HG02623 (cell line): ENCODE measurements around the gene TK1.
"Not testable (repeated sequence)": the region's sequence is repeated elsewhere in the genome, so short reads cannot be mapped to it uniquely, and the experiment has no call there.

Experiments
- ATAC-seq: cut with Tn5 transposase; IDR thresholded peaks from one replicate; pipeline ENCODE4 v1.9.1; 2021; ENCODE audit warnings: moderate library complexity; ENCODE audit not compliant: unreplicated experiment

TK1 gene

DNA sequence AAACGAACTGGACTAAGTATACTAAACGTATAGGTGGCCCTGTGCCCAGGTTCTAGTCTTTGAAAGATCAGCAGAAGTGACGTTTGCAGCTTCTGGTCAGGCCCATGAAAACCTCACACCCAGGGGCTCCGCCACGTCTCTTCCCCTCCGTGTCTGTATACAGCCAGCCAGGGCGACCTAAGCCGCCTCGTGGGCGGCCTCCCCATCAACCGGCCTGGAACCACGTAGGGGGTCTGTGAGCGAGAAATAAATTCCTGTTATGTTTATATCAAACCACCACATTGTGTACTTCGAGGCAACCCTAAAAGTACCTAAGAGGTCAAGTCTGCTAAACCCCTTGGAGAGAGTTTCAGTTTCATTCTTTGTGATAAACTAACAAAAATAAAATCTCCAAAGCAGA is 6.8 kb downstream of the TK1 start:
- ATAC-seq = no peak

DNA sequence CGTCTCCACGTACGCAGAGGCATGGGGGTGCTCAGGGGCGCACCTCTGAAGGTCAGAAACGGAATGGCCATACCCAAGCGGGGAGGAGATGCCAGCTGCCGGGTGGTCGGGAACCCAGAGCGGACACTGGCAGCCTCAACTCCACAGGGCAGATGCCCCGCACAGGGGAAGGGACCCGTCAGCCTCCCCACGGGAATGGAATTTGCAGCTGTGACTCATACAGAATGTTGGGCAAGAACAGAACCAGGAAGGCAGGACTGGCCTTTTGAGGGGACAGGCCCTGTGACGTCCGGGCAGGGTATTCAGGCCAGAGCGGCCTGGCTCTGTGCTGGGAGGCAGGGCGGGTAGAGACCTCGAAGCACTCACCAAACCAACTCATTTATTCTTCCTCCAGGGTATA is 7.5 kb downstream of the TK1 start:
- no peak for ATAC-seq

DNA sequence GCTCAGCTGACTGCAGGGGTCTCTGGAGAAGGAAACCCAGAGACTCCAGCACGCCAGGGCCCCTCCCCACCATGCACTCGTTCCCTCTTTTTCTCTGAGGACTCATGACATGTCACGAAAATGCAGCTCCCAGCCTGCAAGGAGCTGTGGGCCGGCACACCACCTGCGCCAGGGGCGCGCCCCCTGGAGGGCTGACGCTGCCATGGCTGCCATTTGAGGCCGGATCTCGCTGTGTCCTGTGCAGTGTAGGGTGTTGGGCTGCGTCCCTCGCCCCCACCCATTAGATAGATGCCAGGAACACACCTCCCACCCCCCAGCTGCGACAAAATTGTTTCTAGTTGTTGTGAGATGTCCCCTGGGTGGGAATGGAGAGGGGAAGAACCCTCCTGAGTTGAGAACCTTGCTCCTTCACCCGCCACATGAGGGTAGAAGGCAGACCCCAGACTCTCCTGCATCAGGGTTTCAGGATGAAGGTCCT is 10.3 kb downstream of the TK1 start:
- no peak for ATAC-seq

- no peak for ATAC-seq
Measured at GRCh38 chr17:78175643-78175981, 11.2 kb downstream of the TK1 start.

DNA sequence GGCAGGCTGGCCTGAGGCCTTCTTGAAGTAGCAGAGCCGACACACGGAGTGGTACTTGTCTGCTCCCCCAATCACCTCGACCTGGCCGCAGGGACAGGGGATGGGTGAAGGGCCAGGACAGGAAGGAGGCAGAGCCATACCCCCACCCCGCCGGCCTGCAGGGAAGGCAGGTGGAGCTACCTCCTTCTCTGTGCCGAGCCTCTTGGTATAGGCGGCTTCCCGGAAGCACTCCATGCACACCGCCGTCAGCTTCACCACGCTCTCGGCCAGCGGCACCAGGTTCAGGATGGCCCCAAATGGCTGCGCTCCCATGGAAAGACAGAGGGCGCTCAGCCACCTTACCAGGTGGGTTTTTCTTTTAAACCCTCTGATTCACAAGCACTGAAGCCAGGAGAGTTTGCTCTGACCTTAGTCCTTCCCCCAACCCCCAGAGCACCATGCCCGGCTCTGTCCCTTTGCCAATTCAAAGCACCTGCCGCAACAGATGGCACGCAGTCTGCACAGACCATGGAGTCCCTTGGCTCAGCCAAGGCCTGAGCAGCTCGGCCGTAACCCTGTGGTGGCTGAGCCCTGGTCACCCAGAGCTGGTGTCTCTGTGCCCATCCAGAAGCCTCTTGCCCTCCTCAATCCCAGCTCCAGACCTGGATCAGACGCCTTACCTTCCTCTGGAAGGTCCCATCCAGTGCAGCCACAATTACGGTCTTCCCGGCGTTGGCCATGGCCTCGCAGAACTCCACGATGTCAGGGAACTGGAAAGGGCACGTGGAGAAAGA is 11.8 kb downstream of the TK1 start:
- ATAC-seq = no peak

DNA sequence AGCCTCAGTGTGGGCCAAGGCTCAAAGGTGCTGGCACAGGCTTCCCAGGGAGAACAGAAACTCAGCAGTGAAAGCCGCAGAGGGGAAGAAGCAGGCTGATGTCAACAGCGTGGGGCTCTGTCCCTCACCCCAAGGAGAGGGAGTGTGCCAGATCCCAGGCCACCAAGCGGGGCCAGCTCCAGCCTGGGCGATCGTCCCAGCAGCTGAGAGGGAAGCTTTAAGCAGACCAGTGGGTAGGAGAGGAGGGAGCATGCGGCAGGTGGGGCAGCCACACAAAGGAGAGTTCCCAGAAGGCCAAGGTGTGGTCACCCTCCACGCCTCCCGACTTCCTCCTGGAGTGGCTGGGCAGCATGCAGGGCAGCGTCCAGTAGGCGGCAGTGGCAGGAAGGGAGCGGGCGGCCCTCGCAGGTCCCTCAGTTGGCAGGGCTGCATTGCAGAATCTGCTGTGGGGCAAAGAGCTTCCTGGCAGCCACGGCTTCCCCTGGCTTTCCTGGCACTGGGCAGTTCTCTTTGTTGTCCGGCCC is 12.4 kb downstream of the TK1 start:
- ATAC-seq = no peak

GRCh38 chr17:78173097-78173715 is 13.6 kb downstream of the TK1 start:
- no peak for ATAC-seq

DNA sequence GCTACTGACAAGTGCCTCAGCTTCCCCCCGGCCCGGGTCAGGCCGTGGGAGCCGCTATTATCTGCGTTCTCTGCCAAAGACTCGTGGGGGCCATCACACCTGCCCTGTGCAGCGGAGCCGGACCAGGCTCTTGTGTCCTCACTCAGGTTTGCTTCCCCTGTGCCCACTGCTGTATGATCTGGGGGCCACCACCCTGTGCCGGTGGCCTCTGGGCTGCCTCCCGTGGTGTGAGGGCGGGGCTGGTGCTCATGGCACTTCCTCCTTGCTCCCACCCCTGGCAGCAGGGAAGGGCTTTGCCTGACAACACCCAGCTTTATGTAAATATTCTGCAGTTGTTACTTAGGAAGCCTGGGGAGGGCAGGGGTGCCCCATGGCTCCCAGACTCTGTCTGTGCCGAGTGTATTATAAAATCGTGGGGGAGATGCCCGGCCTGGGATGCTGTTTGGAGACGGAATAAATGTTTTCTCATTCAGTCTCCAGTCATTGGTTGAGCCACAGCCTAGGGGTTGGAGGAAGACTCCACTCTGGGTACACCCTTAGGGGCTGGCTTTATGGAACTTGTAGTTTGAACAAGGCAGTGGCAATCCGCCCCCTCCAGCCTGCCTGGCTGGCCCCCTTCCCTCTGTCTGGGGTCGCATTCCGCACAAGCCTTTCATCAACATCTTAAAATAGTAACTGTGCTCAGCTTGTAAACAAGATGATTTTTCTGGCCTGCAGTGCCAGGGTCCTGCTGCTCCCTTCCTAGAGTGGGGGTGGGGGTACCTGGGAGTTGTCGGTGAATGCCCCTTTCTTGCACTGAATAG is 14.4 kb downstream of the TK1 start:
- ATAC-seq = no peak

DNA sequence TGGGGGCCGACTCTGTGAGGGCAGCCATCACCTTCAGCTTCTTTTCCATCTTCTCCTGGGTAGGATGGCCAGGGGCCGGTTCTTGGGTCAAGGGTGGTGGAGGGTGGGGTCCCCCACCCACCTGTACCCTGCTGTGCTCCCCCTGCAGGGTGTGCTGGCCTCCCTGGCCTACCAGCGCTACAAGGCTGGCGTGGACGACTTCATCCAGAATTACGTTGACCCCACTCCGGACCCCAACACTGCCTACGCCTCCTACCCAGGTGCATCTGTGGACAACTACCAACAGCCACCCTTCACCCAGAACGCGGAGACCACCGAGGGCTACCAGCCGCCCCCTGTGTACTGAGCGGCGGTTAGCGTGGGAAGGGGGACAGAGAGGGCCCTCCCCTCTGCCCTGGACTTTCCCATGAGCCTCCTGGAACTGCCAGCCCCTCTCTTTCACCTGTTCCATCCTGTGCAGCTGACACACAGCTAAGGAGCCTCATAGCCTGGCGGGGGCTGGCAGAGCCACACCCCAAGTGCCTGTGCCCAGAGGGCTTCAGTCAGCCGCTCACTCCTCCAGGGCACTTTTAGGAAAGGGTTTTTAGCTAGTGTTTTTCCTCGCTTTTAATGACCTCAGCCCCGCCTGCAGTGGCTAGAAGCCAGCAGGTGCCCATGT is 15.1 kb downstream of the TK1 start:
- ATAC-seq = not testable (repeated sequence)

DNA sequence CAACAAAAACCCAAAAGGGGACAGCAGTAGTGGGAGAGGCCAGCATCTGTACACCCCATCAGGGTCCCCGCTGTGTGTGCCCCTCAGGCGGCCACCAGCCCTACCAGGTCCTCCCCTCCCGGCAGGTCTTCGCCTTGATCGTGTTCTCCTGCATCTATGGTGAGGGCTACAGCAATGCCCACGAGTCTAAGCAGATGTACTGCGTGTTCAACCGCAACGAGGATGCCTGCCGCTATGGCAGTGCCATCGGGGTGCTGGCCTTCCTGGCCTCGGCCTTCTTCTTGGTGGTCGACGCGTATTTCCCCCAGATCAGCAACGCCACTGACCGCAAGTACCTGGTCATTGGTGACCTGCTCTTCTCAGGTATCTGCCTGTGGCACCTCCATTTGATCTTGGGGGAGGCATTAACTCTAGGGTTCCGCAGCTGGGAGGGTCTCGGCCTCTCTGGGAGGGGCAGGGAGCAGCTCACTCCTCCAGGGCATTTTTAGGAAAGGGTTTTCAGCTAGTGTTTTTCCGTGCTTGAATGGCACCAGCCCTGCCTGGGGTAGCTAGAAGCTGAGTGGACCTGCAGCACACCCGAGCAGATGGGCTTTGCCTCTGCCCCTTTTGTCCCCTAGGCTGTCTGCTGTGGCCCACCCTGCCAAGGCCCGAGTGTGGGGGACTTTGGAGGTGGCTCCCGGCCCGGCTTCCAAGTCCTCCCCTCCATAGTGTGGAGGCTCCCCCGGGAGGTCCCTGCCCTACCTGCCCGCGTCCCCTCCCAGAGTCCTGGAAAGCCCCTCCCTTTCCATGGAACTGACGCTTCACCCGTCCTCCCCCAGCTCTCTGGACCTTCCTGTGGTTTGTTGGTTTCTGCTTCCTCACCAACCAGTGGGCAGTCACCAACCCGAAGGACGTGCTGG is 15.9 kb downstream of the TK1 start:
- ATAC-seq = no peak

DNA sequence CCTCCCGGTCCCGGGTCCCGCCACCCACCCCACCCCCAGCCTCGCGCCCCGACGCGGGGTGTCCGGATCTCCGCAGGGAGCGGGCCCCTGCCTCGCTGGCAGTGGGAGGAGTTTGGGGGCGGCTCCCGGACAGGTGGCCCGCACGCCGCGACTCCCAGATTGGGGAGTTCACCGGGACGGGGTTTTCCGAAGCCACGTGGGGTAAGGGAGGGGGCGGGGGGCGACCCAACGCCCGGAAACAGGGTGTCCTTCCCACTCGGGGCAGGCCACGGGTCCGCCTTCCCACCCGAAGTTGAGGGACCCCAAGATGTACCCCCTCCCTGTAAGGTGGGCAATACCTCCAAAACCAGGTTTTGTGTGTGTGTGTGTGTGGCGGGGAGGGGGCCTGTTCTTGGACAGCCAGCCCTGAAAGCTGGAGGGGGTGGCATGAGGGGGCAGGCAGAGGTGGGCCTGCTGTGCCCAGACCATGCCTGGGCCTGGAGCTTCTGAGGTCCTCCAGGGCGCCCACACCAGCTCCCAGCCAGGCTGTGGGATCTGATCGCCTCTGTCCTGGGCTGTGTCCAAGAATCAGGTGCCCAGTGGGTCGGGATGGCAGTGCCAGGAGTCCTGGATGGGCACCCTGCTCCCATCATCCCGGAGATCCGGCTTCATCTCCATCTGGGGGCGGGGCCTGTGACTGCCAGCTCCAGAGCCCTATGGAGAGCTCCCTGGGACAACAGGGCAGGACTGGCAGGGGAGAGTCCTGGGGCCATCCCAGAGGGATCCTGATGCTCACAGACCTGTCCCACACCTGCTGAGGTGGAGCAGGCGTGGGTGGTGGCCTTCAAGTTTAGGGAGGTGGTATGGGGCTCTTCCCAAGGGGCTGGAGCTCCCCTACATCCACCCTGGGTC is 17.7 kb downstream of the TK1 start:
- peak; percentile 9 for ATAC-seq

- ATAC-seq = peak; percentile 45
Measured at GRCh38 chr17:78168242-78168902, 18.5 kb downstream of the TK1 start, which contains the start of gene SYNGR2. TSS of gene SYNGR2 (plus strand) at chr17:78168581. CDS start at chr17:78168617, 36 bp downstream.

DNA sequence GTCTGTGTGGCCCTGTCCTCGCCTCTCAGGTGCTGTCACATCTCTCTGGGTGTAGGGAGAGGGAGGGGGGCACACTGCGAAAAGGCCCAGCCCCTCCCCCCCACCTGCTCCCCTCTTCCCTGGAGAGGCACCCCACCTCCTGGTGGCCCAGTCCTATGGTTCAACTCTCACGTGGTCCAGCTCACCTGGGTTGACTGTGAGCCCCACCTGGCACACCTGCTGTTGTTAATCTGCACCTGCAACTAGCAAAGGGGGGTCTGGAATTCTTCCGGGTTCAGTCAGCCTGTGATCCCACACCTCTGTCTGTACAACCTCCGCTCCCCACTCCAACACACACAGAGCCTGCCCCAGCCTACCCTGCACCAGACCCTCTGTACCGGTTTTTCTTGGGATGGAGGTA is 20.4 kb downstream of the TK1 start:
- ATAC-seq = no peak

GRCh38 chr17:78164748-78165607 is 21.9 kb downstream of the TK1 start:
- no peak for ATAC-seq

DNA sequence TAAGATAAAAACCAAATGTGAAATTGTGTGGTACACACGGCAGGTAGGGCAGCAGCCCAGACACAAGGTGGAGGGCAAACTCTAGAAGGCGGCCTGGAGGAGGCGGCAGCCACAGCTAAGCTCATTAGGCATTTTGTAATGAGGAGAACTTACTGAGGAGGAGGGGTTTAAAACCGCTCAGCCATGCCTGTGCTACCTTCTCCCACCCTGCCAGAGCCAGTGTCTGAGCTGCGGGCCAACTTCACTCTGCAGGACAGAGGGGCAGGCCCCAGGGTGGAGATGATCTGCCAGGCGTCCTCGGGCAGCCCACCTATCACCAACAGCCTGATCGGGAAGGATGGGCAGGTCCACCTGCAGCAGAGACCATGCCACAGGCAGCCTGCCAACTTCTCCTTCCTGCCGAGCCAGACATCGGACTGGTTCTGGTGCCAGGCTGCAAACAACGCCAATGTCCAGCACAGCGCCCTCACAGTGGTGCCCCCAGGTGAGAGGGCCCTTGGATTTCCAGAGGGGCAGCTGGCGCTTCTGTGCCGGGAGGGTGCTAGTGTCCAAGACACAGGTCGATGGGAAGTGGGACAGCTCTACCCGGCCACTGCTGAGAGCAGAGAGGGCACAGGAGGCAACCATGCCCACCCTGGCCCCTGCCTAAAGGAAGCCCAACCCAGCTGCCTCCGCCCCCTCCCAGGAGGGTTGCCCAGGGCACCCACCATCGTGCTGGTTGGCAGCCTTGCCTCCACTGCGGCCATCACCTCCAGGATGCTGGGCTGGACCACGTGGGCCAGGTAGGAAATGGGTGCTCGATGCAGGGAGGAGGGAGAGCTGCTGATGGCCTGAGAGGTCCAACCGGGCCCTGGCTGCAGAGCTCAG is 22.7 kb downstream of the TK1 start:
- no peak for ATAC-seq

DNA sequence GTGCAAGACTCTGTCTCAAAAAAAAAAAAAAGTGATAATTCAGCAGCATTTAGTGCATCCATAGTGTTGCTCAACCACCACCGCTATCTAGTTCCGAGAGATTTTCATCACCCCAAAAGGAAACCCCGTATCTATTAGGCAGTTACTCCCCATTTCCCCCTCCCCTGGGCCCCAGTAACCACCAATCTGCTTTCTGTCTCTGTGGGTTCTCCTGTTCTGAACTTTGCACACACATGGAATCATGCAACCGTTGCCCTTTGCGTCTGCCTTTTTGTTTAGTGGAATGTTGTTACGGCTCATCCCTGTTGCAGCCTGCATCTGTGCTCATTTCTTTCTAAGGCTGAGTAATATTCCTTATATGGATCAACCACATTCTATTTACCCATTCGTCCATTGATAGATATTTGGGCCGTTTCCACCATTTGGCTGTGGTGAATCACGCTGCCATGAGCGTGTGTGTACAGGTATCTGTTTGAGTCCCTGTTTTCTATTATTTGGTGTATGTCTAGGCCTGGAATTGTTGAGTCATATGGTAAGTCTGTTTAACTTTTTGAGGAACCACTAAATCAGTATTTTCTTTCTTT is 27.2 kb downstream of the TK1 start:
- no peak for ATAC-seq
